Neuronal stem cell (in vitro differentiated cells): ENCODE results near the gene SDHB.

Experiments
- DNase-seq: peaks from one replicate; pipeline ENCODE4 v3.0.0-alpha.2; 2013; ENCODE audit warnings: low spot score
- H2AFZ ChIP-seq: one replicate; pipeline ENCODE4 v1.6.1; 2013; ENCODE audit warnings: mild to moderate bottlenecking, low read length, inconsistent platforms
- H2AK5ac ChIP-seq: 2 replicates; pipeline ENCODE4 v1.6.1; 2013; ENCODE audit warnings: low read depth, mild to moderate bottlenecking, inconsistent platforms, low read length, moderate library complexity, mixed read lengths
- H2BK120ac ChIP-seq: 2 replicates; pipeline ENCODE4 v1.6.1; 2013; ENCODE audit warnings: low read depth, mild to moderate bottlenecking, inconsistent platforms, low read length, moderate library complexity, mixed read lengths
- H2BK12ac ChIP-seq: one replicate; pipeline ENCODE4 v1.6.1; 2013; ENCODE audit warnings: low read length, inconsistent platforms
- H2BK15ac ChIP-seq: 2 replicates; pipeline ENCODE4 v1.6.1; 2013; ENCODE audit warnings: mild to moderate bottlenecking, low read length, inconsistent platforms, mixed read lengths
- H2BK5ac ChIP-seq: one replicate; pipeline ENCODE4 v1.6.1; 2013; ENCODE audit warnings: inconsistent platforms, mild to moderate bottlenecking, low read length, moderate library complexity
- H3K14ac ChIP-seq: one replicate; pipeline ENCODE4 v1.6.1; 2013; ENCODE audit warnings: low read length, inconsistent platforms
- H3K18ac ChIP-seq: 2 replicates; pipeline ENCODE4 v1.6.1; 2013; ENCODE audit warnings: low read length, inconsistent platforms
- H3K23ac ChIP-seq: 2 replicates; pipeline ENCODE4 v1.6.1; 2013; ENCODE audit warnings: low read depth, mild to moderate bottlenecking, mixed read lengths, low read length, inconsistent platforms; ENCODE audit not compliant: poor library complexity
- H3K27ac ChIP-seq: replicated peaks from 3 replicates; pipeline ENCODE4 v1.5.1; 2013; ENCODE audit warnings: low read length, inconsistent platforms
- H3K27me3 ChIP-seq, 3 experiments: 2 replicates each; pipeline ENCODE4 v1.6.1; 2013; ENCODE audit warnings: low read length in 3 of 3, mild to moderate bottlenecking in 2 of 3, inconsistent platforms in 1 of 3, low read depth in 1 of 3, mixed read lengths in 1 of 3, moderate library complexity in 1 of 3; ENCODE audit not compliant: control insufficient read depth in 3 of 3, insufficient read depth in 3 of 3
- H3K36me3 ChIP-seq, 2 donors: replicated peaks in 1 of 2; 2 replicates each; pipeline ENCODE4 v1.6.1; 2013; ENCODE audit warnings: low read length in 2 of 2; ENCODE audit not compliant: control insufficient read depth in 2 of 2, insufficient read depth in 2 of 2
- H3K4ac ChIP-seq: 2 replicates; pipeline ENCODE4 v1.6.1; 2013; ENCODE audit warnings: inconsistent platforms, mild to moderate bottlenecking, low read length, moderate library complexity
- H3K4me1 ChIP-seq, 2 donors: 1 replicate in 1 of 2; 2 replicates in 1 of 2; pipeline ENCODE4 v1.6.1; 2013; ENCODE audit warnings: low read length in 2 of 2, low read depth in 1 of 2; ENCODE audit not compliant: control insufficient read depth in 2 of 2, insufficient read depth in 1 of 2
- H3K4me2 ChIP-seq: one replicate; pipeline ENCODE4 v1.6.1; 2013; ENCODE audit warnings: mild to moderate bottlenecking, low read length, inconsistent platforms; ENCODE audit not compliant: insufficient read depth, poor library complexity, severe bottlenecking
- H3K4me3 ChIP-seq, 2 donors: 2 replicates each; pipeline ENCODE4 v1.5.1; 2013; ENCODE audit warnings: low read length in 2 of 2, mild to moderate bottlenecking in 2 of 2, inconsistent platforms in 1 of 2, moderate library complexity in 1 of 2
- H3K79me1 ChIP-seq: one replicate; pipeline ENCODE4 v1.6.1; 2013; ENCODE audit warnings: low read depth, mild to moderate bottlenecking, inconsistent platforms, low read length, moderate library complexity
- H3K9ac ChIP-seq: one replicate; pipeline ENCODE4 v1.6.1; 2013; ENCODE audit warnings: mild to moderate bottlenecking, low read depth, low read length, inconsistent platforms; ENCODE audit not compliant: poor library complexity
- H3K9me3 ChIP-seq, 2 donors: replicated peaks in 1 of 2; 2 replicates each; pipeline versions ENCODE3 to v1.6.1; 2013; ENCODE audit warnings: low read length in 2 of 2, mild to moderate bottlenecking in 2 of 2, inconsistent platforms in 1 of 2, low read depth in 1 of 2, mixed read lengths in 1 of 2, moderate library complexity in 1 of 2; ENCODE audit not compliant: control insufficient read depth in 2 of 2, insufficient read depth in 1 of 2
- H4K8ac ChIP-seq: one replicate; pipeline ENCODE4 v1.6.1; 2013; ENCODE audit warnings: low read depth, mild to moderate bottlenecking, inconsistent platforms, low read length, moderate library complexity
- H4K91ac ChIP-seq: one replicate; pipeline ENCODE4 v1.6.1; 2013; ENCODE audit warnings: low read length, low read depth, mild to moderate bottlenecking, inconsistent platforms; ENCODE audit not compliant: poor library complexity
- WGBS, 2 donors: extraction: QIAGEN DNeasy Blood & Tissue Kit; methylation state at CpG; one replicate each; pipeline ENCODE4 v1.1.7; 2013; ENCODE audit warnings: missing lambda C conversion rate in 2 of 2, mixed read lengths in 1 of 2; ENCODE audit not compliant: insufficient read length in 2 of 2, insufficient replicate concordance in 1 of 2; ENCODE audit errors: extremely low coverage in 2 of 2; 5-methylcytosine and 5-hydroxymethylcytosine counted together

Gene SDHB

DNA sequence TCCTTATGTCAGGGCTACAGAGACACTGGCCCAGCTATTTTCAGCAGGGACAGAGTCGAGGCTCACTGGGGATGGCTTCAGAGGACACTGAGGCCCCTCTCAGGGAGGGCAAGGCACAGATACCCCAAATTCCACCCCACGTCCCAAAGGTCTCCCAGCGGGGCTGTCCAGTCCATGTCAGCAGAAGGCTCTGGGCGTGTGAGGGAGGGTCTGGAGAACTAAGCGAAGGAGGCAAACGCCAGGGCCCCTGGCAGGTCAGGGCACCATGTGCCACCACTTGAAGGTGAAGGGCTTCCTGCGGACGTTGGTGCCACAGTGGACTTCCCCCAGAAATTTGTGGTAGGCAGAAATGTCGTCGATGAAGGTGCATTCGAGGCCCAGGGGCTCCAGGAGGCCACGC lies 15.0 kb upstream of the SDHB start:
- Histone ChIP-seq H2BK120ac (no peak overlapping the region), H2BK15ac (no peak overlapping the region), H3K9me3 (no peaks in the 10 kb centered on the region), H2AK5ac (no peak overlapping the region), H3K27ac (no peak overlapping the region), H4K91ac (no peak overlapping the region), H3K27me3 (peaks cover 0 to 15% (median 0%) of the 10 kb centered on the region in 3 experiments), H3K23ac (no peak overlapping the region), H2BK12ac (no peak overlapping the region), H3K18ac (no peak overlapping the region), H2AFZ (no peak overlapping the region), H3K4me1 (no peaks in the 10 kb centered on the region), H3K4me3 (no peak overlapping the region), H3K4me2 (no peak overlapping the region), H3K9ac (no peak overlapping the region), H3K4ac (no peak overlapping the region), H3K79me1 (no peaks in the 10 kb centered on the region), H3K14ac (no peak overlapping the region), H4K8ac (no peak overlapping the region), H3K36me3 (no peaks in the 10 kb centered on the region), H2BK5ac (no peak overlapping the region)
- WGBS, 2 donors, result no CpG with 5 or more reads among the region's 12 CpGs
- no peak for DNase-seq

DNA sequence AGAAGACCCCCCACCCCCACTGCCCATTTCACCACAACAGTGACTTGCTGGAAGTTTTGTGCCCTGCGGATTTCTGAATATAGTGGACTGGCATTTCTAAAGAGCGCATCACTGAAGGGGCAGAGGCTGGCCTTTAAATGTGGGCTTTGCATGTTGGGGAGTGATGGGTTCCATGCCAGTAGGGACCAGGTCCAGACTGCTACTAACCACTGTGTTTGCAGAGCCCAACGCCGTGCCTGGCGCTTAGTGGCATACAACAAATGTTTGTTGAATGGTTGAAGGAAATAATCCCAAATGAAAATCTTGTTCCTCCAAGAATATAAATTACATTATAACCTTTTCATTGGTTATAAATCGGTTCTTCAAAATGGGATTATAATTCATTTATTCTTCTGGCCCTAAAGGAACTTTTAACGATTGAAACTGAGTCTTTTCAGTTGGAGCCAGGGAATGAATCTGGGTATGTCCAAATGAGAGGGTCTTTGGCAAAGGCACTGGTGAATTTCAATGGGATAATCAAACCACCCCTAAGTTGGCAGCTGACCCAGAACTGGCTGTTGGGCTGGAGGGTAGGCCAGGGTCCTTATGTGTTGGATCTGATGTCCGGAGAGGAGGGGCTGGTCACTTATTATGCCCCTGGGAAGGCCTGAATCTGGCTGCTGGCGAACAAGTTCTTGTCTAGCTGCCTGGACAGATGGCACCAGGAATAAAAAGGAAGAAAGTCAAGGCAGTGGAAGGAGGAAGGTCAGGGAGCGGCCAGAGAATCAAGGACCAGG lies 13.8 kb upstream of the SDHB start:
- Histone ChIP-seq H3K36me3 (no peaks in the 10 kb centered on the region), H3K18ac (no peak overlapping the region), H2BK12ac (no peak overlapping the region), H3K14ac (no peak overlapping the region), H3K79me1 (no peaks in the 10 kb centered on the region), H2BK15ac (no peak overlapping the region), H3K4ac (no peak overlapping the region), H4K8ac (no peak overlapping the region), H3K27ac (no peak overlapping the region), H3K9ac (no peak overlapping the region), H3K23ac (peak overlapping the region; percentile 45), H2BK120ac (no peak overlapping the region), H2BK5ac (no peak overlapping the region), H2AFZ (no peak overlapping the region), H3K4me2 (no peak overlapping the region), H4K91ac (no peak overlapping the region), H2AK5ac (no peak overlapping the region), H3K4me3 (no peak overlapping the region), H3K27me3 (peaks cover 0 to 15% (median 0%) of the 10 kb centered on the region in 3 experiments), H3K4me1 (peaks cover 0 to 2% of the 10 kb centered on the region in 2 donors), H3K9me3 (no peaks in the 10 kb centered on the region)
- no peak for DNase-seq
- WGBS, 2 donors, result no CpG with 5 or more reads among the region's 10 CpGs

- H3K27me3 ChIP-seq, result peaks cover 0 to 15% (median 0%) of the 10 kb centered on the region in 3 experiments
- H2BK12ac ChIP-seq, result no peak overlapping the region
- no peak overlapping the region for H4K8ac ChIP-seq
- H3K4ac ChIP-seq, result no peak overlapping the region
- H3K14ac ChIP-seq, result no peak overlapping the region
- no peak overlapping the region for H3K27ac ChIP-seq
- H3K4me2 ChIP-seq, result no peak overlapping the region
- no peak overlapping the region for H4K91ac ChIP-seq
- H3K23ac ChIP-seq, result no peak overlapping the region
- H3K36me3 ChIP-seq, result no peaks in the 10 kb centered on the region
- no peak overlapping the region for H2AK5ac ChIP-seq
- H2BK5ac ChIP-seq, result no peak overlapping the region
- H3K4me3 ChIP-seq, result no peak overlapping the region
- H3K9ac ChIP-seq, result no peak overlapping the region
- no peaks in the 10 kb centered on the region for H3K79me1 ChIP-seq
- no CpG with 5 or more reads among the region's 3 CpGs for WGBS, 2 donors
- no peak overlapping the region for H2BK120ac ChIP-seq
- H3K9me3 ChIP-seq, result no peaks in the 10 kb centered on the region
- peaks cover 0 to 2% of the 10 kb centered on the region in 2 donors for H3K4me1 ChIP-seq
- no peak overlapping the region for H2BK15ac ChIP-seq
- H2AFZ ChIP-seq, result no peak overlapping the region
- no peak for DNase-seq
- no peak overlapping the region for H3K18ac ChIP-seq
Observed at GRCh38 chr1:17067069-17067426, 13.2 kb upstream of the SDHB start.

GRCh38 chr1:17066361-17067068 lies 12.7 kb upstream of the SDHB start:
- H2AK5ac ChIP-seq, result no peak overlapping the region
- peaks cover 2 to 4% of the 10 kb centered on the region in 2 donors for H3K4me1 ChIP-seq
- no peak overlapping the region for H2BK12ac ChIP-seq
- H3K9me3 ChIP-seq, result no peaks in the 10 kb centered on the region
- H2BK5ac ChIP-seq, result no peak overlapping the region
- H4K8ac ChIP-seq, result no peak overlapping the region
- no peak overlapping the region for H3K4me2 ChIP-seq
- no peak overlapping the region for H3K4ac ChIP-seq
- no peaks in the 10 kb centered on the region for H3K79me1 ChIP-seq
- H4K91ac ChIP-seq, result no peak overlapping the region
- H3K9ac ChIP-seq, result no peak overlapping the region
- no peak overlapping the region for H3K14ac ChIP-seq
- H3K18ac ChIP-seq, result no peak overlapping the region
- H3K27me3 ChIP-seq, result peaks cover 0 to 13% (median 0%) of the 10 kb centered on the region in 3 experiments
- no peak for DNase-seq
- no peak overlapping the region for H3K27ac ChIP-seq
- no CpG with 5 or more reads among the region's 11 CpGs for WGBS, 2 donors
- H2BK120ac ChIP-seq, result no peak overlapping the region
- no peak overlapping the region for H2BK15ac ChIP-seq
- no peak overlapping the region for H3K23ac ChIP-seq
- no peaks in the 10 kb centered on the region for H3K36me3 ChIP-seq
- no peak overlapping the region for H3K4me3 ChIP-seq
- no peak overlapping the region for H2AFZ ChIP-seq
